MV-4-11 (cell line): ENCODE data around the gene PCSK6.
A peak's percentile ranks its signal among the peaks of the same experiment; 100 is the strongest.

Experiments
- DNase-seq: peaks from one replicate; lab custom pipeline; 2025; lab: John Stamatoyannopoulos, UW

PCSK6 gene

DNA sequence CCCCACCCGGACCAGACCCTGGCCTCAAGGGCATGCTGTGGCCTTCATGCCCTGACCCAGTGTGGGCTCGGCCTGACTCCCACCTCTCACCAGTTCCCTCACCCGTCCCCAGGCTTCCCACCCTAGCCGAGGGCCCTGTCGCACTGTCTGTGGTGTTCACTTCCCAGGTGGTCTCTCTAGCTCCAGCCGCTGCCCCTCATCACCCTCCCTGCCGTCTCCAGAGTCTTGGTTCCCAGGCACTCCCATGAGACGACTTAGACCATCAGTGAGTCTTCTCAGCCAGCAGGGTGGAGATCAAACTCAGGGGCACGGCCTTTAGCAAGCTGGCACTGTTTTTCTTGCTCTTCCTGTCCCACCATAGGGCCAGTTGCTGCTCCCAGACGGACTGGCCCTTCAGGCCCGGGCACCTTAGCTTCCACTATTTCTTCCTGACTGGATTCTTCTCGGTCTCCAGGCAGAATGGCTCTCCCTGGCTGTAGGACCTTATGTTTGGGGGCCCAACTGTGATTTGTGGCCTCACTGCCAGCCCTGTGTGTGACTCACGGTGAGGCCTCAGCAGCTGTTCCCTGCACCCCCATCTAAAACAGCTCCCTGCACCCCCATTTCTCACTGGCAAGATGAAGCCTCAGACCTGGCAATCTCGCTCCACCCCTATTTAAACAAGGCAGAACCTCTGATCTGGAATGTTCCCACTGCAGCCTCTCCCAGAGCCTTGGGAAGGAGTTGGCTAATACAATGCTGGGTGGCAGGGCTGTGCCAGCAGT is 9.4 kb upstream of the PCSK6 start:
- no peak for DNase-seq

DNA sequence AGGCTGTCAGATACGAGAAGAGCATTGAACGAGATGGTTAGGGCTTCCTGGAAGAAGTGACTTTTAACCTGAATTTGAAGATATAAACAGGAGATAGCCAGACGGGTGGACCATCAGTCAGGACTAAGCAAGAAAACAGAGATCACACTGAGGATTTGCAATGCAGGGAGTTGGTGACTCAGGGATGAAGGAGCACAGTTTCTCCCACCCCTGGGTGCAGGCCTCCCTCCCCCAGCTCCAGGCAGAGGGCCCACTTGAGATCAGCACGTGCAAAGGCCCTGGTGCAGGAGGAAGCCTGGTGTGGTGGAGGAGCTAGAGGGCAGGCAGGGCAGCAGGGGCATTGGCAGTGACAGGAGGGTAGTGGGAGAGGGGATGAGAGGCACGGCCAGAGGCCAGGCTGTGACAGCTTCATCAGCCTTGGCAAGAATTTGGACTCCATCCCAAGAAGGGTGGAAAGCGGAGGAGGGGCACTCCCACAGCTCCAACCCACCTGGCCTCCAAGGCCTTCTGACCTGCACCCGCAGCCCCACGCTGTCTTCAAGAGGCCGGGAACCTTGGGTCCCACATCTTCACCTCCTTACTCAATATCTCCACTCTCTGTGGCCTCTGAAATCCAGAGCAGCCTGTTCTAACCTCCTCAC is 8.7 kb upstream of the PCSK6 start:
- DNase-seq, result no peak

GRCh38 chr15:101497484-101498034 is 8.1 kb upstream of the PCSK6 start:
- DNase-seq, result no peak

DNA sequence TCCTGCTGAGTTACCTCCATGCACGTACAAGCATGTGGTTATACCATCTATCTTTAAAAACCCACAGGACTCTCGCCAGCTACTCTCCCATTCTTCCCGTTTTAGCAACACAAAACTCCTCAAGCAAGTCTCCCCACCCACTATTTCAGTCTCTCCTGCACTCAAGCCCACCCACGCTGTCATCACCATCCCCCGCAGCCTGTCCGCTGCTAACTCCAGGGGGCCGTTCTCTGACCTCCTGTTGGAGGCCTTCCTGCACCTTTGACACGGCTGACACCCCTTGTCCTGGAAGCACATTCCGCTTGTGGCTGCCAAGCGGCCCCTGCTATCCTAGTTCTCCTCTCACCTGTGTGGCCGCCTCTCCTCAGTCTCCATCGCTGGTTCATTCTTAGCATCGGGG is 7.5 kb upstream of the PCSK6 start:
- DNase-seq, result no peak

DNA sequence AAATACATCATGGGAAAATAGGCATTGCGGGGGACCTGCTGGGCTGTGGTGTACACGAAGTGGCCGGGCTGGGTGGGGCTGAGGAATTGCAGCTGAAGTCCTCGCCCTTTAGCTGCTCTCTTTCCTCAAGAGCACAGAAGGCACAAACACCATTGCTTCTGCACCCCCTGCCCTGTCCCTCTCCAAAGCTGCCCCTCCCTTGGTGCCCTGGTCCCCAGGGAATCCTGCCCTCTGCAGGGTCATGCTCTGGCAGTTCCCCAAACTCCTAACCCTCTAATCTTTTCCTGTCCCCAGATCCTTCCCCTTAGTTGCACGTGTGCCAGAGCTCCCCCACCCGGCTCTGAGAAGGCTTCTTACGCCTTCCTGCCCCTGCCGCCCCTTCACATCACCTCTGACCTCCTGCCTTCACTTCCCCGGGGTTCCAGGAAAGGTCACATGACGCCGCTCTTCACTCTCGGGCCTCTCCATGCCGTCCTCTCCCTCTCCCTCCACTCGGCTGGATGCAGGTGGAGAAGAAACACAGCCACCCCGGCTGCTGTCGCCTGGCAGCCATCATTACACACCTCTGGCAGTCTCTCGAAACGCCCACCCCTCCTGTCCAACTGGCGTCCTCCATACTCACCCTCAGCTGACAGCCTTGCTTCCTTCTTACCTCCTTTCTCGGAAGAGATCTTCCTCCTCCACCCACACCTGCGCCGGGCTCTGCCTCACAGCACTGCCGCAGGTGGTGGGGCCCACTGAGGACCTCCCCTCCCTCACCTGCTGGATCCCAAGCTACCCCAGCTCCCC is 6.9 kb upstream of the PCSK6 start:
- peak; percentile 19 for DNase-seq

DNA sequence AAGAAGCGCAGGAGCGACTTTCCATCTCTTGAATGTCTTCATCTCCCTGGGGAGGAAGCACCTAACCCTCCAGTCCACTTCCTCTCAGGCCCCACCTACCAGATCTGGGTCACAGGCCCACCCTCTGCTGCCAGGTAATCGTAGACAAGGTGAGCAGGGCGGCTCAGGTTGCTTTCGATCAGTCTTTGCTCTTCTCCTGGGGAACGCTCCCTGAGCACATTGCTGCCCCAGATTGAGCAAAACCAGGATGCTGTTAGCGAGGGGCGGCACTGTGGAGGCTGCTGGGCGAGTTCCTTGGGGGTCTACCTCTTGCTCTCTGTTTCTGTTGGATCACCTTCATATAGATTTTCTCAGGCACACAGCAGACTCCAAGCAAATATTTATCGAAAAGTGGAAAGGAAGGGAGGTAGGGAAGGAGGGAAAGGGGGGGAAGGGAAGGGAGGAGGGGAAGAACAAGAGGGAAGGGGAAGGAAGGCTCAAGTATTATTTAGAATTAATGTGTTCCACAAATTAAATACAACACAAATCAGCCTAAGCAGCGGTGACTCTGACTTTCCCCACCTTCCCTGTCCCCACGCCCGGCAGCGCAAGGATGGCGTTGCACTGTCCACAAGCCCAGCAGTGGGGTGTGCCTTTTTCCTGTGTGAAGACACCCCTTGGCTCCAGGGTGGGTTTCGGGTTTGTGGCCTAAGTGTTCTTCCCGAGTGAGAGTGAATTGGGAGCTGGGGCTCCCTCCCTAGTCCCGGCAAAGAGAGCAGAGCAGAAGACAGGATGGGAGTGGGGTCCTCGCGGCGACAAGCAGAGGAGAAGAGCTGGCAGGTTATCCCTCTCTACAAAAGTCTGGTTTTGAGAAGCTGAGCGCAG is 6.1 kb upstream of the PCSK6 start:
- DNase-seq, result no peak

GRCh38 chr15:101494251-101494796 is 4.8 kb upstream of the PCSK6 start:
- DNase-seq, result no peak

DNA sequence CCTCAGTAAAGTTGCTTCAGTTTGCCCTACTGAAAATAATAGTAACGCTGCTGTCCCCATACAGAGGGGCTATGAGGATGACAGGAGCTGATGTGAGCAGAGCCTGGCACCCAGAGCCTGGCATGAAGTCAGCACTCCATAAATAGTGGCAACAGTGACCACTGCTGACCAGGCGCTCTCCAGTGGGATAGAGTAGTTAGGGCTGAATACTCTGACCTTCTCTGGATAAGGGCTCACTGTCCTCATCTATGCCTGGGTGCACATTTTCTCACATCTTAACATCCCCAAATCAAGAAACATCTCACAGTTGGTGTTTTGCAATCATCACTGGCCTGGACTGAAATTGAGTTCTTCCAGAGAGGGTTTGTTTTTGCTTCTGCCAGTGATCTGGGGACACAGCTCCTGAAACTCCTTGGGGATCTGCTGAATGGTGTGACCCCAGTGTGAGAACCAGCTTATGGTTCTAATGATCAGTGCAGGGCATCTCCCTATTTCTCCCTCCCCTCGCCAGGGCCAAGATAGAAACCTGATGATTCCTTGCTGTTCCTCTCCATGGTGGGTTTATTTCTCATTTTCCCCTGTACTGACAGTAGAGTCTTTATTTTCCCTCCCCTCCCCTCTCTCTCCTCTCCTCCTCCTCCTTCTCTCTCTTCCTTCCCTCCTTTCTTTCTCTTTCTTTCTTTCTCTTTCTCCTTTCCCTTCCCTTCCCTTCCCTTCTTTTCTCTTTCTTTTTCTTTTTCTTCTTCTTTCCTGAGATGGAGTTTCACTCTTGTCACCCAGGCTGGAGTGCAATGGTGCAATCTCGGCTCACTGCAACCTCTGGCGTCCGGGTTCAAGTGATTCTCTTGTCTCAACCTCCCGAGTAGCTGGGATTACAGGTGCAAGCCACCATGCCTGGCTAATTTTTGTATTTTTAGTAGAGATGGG is 3.5 kb upstream of the PCSK6 start:
- DNase-seq, result peak; percentile 22

- no peak for DNase-seq
These were observed 2.5 kb upstream of the PCSK6 start for GRCh38 chr15:101491734-101492640.

GRCh38 chr15:101490922-101491733 is 1.6 kb upstream of the PCSK6 start:
- no peak for DNase-seq

DNA sequence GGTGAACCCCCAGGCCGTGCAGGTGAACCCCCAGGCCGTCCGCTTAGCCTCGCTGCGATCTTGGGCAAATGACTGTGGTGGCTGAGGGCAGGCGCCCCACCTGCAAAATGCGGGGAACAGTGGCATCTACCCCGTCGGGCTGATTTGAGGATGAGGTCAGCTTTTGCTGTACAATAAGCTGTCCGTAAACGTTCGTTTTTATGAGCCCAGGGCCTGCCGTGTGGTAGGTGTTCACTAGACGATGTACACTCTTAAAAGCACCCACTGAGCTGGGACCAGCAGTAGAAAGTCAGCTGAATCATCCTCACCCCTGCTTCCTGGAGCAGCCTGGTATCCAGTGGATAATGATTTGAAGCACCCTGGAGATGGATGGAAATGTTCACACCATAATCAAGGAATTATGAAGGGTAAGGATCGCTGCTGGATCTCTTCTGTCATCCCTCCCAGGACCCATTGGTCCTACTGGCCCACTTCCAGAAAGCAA is 943 bp upstream of the PCSK6 start:
- DNase-seq, result no peak

DNA sequence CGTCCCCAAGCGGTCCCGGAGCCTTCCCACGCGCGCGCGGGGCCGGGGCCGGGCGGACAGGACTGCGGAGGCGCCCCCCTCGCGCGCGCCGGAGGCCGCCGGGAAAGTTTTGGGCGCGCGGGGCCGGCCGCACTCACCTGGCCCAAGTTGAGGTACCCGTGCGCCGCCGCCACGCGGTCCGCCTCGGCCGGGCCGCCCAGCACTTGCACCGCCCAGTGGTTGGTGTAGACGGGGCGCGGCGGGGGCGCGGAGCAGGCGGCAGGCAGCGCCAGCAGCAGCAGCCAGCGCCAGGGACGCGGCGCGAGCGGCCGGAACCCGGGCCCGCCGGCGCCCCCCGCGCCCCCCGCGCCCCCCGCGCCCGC is 289 bp downstream of the PCSK6 start:
- DNase-seq, result no peak

- DNase-seq, result no peak
These were observed 975 bp downstream of the PCSK6 start for GRCh38 chr15:101488300-101489164.

GRCh38 chr15:101486696-101487459 is 2.6 kb downstream of the PCSK6 start:
- no peak for DNase-seq

DNA sequence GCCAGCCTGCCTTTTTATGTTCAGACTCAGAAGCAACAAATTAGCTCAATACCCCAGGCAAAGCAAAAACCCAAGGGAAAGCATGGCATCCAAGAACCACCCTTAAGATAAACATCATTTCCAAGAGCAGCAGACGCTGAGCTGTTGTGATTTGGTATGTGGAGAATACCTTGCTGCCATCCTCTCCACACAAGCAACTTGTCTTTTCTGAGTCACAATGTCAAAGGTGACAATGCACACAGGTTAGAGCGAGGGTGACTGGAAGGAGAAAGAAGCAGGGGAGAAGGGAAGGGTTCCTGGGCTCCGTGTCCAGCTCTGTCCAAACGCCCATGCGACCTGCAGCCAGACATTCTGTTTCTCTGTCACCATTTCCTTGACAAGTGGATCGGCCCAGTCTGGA is 6.0 kb downstream of the PCSK6 start:
- DNase-seq, result no peak

DNA sequence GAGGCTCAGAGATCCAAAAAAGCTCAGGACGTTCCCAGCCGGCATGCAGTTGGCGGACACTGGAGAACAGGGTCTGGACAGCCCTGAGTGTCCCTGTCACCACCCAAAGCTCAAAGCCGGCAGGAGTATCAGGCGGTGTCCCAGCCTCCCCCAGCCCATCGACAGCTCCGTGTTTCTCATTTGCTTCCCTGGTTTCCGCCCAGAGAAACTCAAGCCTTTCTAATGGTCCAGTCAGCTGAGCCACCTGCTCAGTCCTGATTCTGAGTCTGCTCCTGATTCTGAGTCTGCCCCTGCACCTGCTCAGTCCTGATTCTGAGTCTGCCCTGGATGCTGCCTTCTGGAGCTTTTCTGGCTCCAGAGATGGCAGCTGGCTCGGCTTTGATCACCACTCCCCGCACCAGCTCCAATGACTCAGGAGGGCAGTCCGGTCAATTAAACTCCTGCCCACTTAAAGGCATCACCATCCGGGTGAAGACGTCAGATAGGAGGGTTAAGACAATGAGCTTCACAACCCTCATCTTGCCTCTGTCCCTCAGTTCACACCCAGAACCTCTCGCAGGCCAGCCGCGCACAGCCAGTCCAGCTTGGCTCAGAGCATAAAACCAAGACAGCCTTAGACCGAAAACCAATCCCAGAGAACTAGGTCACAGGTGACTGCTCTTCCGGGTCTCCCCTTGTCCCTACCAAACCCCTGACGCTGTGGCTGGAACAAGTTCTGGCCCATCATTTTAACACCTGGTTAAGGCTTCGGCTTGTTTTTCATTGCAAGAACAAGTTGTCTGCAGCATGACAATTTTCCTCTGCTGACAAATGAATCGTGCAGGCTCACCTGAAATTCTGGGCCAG is 6.8 kb downstream of the PCSK6 start:
- DNase-seq, result no peak
